Measurements from ENCODE around the gene APLNR. TPM values are rescaled to one million over a fixed set of nuclear protein-coding genes. Genes with fewer than 3 reads are reported as not detected.

The APLNR gene
- total RNA-seq, 2 donors from 2014 or later = 3.7 to 4.2 TPM

DNA sequence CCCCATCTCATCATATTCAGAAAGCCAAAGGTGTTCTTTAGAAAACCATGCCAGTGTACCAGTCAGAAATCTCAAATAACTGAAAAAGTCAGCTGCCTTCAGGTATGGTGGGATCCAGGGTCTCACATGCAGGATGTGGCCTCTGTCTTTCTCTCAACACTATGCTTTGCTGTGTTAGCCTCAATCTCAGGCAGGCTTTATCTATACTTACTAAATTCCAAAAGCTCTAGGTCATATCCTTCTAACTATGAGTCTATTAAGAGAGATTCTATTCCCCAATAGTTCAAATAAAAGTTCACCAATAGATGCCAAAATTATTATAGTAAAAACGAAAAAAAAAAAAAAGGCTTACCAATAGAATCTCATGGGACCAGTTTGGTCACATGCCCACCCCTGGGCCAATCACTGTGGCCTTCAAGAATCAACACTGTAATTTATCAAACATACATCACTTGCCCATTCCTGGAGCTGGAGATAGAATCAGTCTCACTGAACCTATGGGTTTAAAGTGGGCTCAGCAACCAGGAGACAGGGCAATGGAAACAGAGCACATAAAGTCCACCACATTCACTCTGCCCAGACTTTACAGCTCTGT lies 38.0 kb upstream of the APLNR start:
- TF ChIP-seq, protein P1, sequence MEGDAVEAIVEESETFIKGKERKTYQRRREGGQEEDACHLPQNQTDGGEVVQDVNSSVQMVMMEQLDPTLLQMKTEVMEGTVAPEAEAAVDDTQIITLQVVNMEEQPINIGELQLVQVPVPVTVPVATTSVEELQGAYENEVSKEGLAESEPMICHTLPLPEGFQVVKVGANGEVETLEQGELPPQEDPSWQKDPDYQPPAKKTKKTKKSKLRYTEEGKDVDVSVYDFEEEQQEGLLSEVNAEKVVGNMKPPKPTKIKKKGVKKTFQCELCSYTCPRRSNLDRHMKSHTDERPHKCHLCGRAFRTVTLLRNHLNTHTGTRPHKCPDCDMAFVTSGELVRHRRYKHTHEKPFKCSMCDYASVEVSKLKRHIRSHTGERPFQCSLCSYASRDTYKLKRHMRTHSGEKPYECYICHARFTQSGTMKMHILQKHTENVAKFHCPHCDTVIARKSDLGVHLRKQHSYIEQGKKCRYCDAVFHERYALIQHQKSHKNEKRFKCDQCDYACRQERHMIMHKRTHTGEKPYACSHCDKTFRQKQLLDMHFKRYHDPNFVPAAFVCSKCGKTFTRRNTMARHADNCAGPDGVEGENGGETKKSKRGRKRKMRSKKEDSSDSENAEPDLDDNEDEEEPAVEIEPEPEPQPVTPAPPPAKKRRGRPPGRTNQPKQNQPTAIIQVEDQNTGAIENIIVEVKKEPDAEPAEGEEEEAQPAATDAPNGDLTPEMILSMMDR (conservative IDR thresholded peaks at IDR 0.05) = no peak

DNA sequence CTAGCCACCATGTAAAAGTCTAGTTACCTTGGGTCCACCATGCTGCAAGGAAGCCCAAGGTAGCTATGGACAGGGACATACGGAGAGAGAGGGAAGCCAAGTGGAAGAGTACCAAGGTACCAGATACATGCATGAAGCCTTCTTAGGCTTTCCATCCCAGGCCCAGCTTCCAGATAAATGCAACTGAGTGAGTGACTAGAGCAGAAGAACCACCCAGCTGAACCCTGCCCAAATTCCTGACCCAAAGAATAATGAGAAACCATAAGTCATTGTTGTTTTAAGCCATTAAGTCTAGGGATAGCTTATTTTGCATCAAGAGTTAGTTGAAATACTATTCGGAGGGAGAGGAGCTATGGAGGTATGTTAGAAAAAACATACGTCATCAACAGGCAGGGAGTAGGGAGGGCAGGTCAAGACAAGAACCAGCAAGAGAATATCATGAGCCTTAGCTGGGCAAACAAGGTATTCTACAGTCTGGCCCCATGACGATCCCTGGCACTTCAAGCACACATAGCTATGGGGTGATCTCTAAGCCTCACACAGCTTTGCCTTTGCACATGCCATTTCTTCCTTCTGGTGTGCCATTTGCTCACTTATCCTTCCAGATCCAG lies 36.5 kb upstream of the APLNR start:
- 88 to 96% methylated on average over 4 of the region's 4 CpGs for WGBS, 2 experiments (ENCODE audit: insufficient coverage in 1 of 2, insufficient read length in 1 of 2)
- no peak for DNase-seq
- no peaks in the 10 kb centered on the region for H3K9me3 ChIP-seq (ENCODE audit: control insufficient read depth, low read length)
- H3K9me3 Mint-ChIP-seq = peaks cover 5% of the 10 kb centered on the region
- H3K4me3 Mint-ChIP-seq = no peak overlapping the region
- peaks cover 12% of the 10 kb centered on the region for H3K27me3 ChIP-seq (ENCODE audit: control insufficient read depth, insufficient read depth, low read length, poor library complexity, severe bottlenecking)
- no peak overlapping the region for H3K4me3 ChIP-seq (ENCODE audit: low read length)
- no peaks in the 10 kb centered on the region for H3K36me3 ChIP-seq (ENCODE audit: control insufficient read depth, insufficient read depth, low read length)
- TF ChIP-seq, protein P1 (conservative IDR thresholded peaks at IDR 0.05) = no peak
- H3K36me3 Mint-ChIP-seq (ENCODE audit: low read depth) = no peaks in the 10 kb centered on the region
- no peaks in the 10 kb centered on the region for H3K4me1 ChIP-seq (ENCODE audit: control insufficient read depth, insufficient read depth, low read length)
- H3K27ac Mint-ChIP-seq = no peak overlapping the region
- H3K27ac ChIP-seq (ENCODE audit: low read depth, low read length) = no peak overlapping the region
- H3K27me3 Mint-ChIP-seq (ENCODE audit: insufficient read depth) = peaks cover 9% of the 10 kb centered on the region
- H3K9ac ChIP-seq (ENCODE audit: extremely low read depth, low read length, poor library complexity, severe bottlenecking) = no peak overlapping the region
- peaks cover 6% of the 10 kb centered on the region for H3K4me1 Mint-ChIP-seq

More for the DNA sequence above, 38.0 kb upstream of the APLNR start:
- H3K4me3 Mint-ChIP-seq = no peak overlapping the region
- Histone ChIP-seq H3K27me3 (ENCODE audit: control insufficient read depth, insufficient read depth, low read length, poor library complexity, severe bottlenecking) (peaks cover 12% of the 10 kb centered on the region), H3K9me3 (ENCODE audit: control insufficient read depth, low read length) (no peaks in the 10 kb centered on the region), H3K4me3 (ENCODE audit: low read length) (no peak overlapping the region), H3K36me3 (ENCODE audit: control insufficient read depth, insufficient read depth, low read length) (no peaks in the 10 kb centered on the region), H3K27ac (ENCODE audit: low read depth, low read length) (no peak overlapping the region), H3K4me1 (ENCODE audit: control insufficient read depth, insufficient read depth, low read length) (no peaks in the 10 kb centered on the region), H3K9ac (ENCODE audit: extremely low read depth, low read length, poor library complexity, severe bottlenecking) (no peak overlapping the region)
- H3K27me3 Mint-ChIP-seq (ENCODE audit: insufficient read depth) = peaks cover 9% of the 10 kb centered on the region
- peaks cover 6% of the 10 kb centered on the region for H3K4me1 Mint-ChIP-seq
- no peak overlapping the region for H3K27ac Mint-ChIP-seq
- DNase-seq = no peak
- H3K9me3 Mint-ChIP-seq = peaks cover 5% of the 10 kb centered on the region
- no peaks in the 10 kb centered on the region for H3K36me3 Mint-ChIP-seq (ENCODE audit: low read depth)
- 86% methylated on average over 1 of the region's 1 CpG; no CpG with 5 or more reads in 1 of the 2 experiments for WGBS, 2 experiments (ENCODE audit: insufficient coverage in 1 of 2, insufficient read length in 1 of 2)

DNA sequence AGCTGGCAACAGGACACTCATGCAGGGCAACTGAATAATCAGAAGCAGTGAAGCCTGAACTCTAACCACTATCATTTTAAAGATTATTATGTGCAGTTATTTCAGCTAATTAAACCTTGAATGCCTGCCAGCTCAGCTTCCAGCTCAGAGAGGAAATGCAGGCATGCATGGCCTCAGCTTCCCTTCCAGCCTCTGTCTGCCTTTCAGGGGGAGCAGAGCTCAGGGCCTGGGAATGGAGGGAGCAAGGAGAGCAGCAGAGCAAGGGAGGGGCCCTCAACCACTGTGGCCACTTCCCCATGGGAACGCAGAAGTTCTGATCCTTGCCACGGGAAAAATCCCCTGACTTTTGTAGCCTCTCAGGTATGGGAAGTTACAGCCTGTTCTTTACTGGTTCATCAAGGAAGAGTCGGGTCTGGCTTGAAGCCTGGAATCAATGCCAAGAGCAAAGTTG lies 32.5 kb upstream of the APLNR start:
- Mint-ChIP-seq H3K36me3 (ENCODE audit: low read depth) (no peaks in the 10 kb centered on the region), H3K27ac (no peak overlapping the region), H3K27me3 (ENCODE audit: insufficient read depth) (no peaks in the 10 kb centered on the region), H3K9me3 (peaks cover 27% of the 10 kb centered on the region), H3K4me1 (no peaks in the 10 kb centered on the region), H3K4me3 (no peak overlapping the region)
- 68% methylated on average over 3 of the region's 3 CpGs; no CpG with 5 or more reads in 1 of the 2 experiments for WGBS, 2 experiments (ENCODE audit: insufficient coverage in 1 of 2, insufficient read length in 1 of 2)
- DNase-seq = no peak
- H3K9me3 ChIP-seq (ENCODE audit: control insufficient read depth, low read length) = peaks cover 23% of the 10 kb centered on the region
- H3K4me3 ChIP-seq (ENCODE audit: low read length) = no peak overlapping the region
- no peak overlapping the region for H3K9ac ChIP-seq (ENCODE audit: extremely low read depth, low read length, poor library complexity, severe bottlenecking)
- no peaks in the 10 kb centered on the region for H3K36me3 ChIP-seq (ENCODE audit: control insufficient read depth, insufficient read depth, low read length)
- H3K27ac ChIP-seq (ENCODE audit: low read depth, low read length) = no peak overlapping the region
- no peaks in the 10 kb centered on the region for H3K4me1 ChIP-seq (ENCODE audit: control insufficient read depth, insufficient read depth, low read length)
- H3K27me3 ChIP-seq (ENCODE audit: control insufficient read depth, insufficient read depth, low read length, poor library complexity, severe bottlenecking) = no peaks in the 10 kb centered on the region
- TF ChIP-seq, protein P1 (conservative IDR thresholded peaks at IDR 0.05) = no peak

Data from endodermal cell (in vitro differentiated cells).